ENCODE results near the gene KIAA0513. TPM values are rescaled to one million over a fixed set of nuclear protein-coding genes. Genes with fewer than 3 reads are reported as not detected.

KIAA0513 gene
- total and polyA plus RNA-seq, 2 donors (not counting 1 experiment from before 2014, with no cell fraction given), result 1.1 to 2.1 TPM

DNA sequence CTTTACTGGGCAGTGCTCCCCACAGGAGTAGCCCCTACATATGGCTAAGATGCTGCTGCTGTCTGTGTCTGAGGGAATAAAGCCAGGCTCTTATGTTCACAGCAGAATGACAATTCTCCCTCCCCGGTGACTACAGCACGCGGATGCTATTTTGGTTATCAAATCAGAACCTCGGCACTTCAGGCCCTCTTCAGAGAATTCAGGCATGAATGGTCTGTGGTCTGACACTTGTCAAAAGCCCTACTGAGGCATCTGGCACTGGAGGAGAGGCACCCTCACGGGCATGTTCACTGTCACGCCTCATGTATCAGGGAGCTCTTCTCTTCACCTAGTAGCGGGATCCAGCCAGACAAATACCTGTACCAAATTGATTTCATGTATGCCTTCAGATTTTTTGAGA is 30.4 kb downstream of the KIAA0513 start:
- H3K27me3 Mint-ChIP-seq, result peaks cover 15% of the 10 kb centered on the region
- peak overlapping the region; percentile 49 for H3K4me2 ChIP-seq (replicated peaks; ENCODE audit: low read depth, low read length, poor library complexity, severe bottlenecking)
- POLR2A ChIA-PET, result no interaction called here
- H2AFZ ChIP-seq (ENCODE audit: insufficient read depth, low read depth, low read length, poor library complexity, severe bottlenecking), result no peak overlapping the region
- H3K27me3 ChIP-seq (replicated peaks in 1 of 4; ENCODE audit: control extremely low read depth in 1 of 4, control insufficient read depth in 3 of 4, insufficient read depth in 4 of 4, low read length in 3 of 4), result peaks cover 0 to 2% (median 0%) of the 10 kb centered on the region in 4 experiments
- no peaks in the 10 kb centered on the region for H3K36me3 ChIP-seq (replicated peaks in 1 of 2; ENCODE audit: control extremely low read depth in 1 of 2, control insufficient read depth in 1 of 2, extremely low read depth in 1 of 2, insufficient read depth in 2 of 2, low read length in 1 of 2)
- H3K27ac Mint-ChIP-seq, result no peak overlapping the region
- WGBS (ENCODE audit: insufficient coverage), result 7% methylated on average over 7 of the region's 7 CpGs
- H3K9me3 Mint-ChIP-seq (ENCODE audit: insufficient read depth), result no peaks in the 10 kb centered on the region
- H3K4me1 ChIP-seq (ENCODE audit: control insufficient read depth in 2 of 2, insufficient read depth in 2 of 2, low read length in 2 of 2), result peaks cover 46 to 48% of the 10 kb centered on the region in 2 donors
- H3K4me1 Mint-ChIP-seq, result peaks cover 44% of the 10 kb centered on the region
- DNase-seq (peak; percentile 43), ATAC-seq (ENCODE audit: low read depth) (peak; percentile 25)
- TF ChIP-seq, protein P1, sequence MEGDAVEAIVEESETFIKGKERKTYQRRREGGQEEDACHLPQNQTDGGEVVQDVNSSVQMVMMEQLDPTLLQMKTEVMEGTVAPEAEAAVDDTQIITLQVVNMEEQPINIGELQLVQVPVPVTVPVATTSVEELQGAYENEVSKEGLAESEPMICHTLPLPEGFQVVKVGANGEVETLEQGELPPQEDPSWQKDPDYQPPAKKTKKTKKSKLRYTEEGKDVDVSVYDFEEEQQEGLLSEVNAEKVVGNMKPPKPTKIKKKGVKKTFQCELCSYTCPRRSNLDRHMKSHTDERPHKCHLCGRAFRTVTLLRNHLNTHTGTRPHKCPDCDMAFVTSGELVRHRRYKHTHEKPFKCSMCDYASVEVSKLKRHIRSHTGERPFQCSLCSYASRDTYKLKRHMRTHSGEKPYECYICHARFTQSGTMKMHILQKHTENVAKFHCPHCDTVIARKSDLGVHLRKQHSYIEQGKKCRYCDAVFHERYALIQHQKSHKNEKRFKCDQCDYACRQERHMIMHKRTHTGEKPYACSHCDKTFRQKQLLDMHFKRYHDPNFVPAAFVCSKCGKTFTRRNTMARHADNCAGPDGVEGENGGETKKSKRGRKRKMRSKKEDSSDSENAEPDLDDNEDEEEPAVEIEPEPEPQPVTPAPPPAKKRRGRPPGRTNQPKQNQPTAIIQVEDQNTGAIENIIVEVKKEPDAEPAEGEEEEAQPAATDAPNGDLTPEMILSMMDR (IDR thresholded peaks at IDR 0.05), result no peak
- TF ChIP-seq EZH2 (IDR thresholded peaks at IDR 0.05; ENCODE audit: borderline replicate concordance, insufficient read depth, low read depth, low read length, poor library complexity, severe bottlenecking), result no peak
- H3K9ac ChIP-seq (ENCODE audit: low read length), result no peak overlapping the region
- no peaks in the 10 kb centered on the region for H3K79me2 ChIP-seq (ENCODE audit: control insufficient read depth, insufficient read depth, low read length)
- H3K4me3 ChIP-seq (ENCODE audit: control extremely low read depth in 1 of 5, extremely low read depth in 1 of 5, insufficient read depth in 1 of 5, low read depth in 2 of 5, low read length in 4 of 5), result no peak overlapping the region
- H3K9me3 ChIP-seq (ENCODE audit: control extremely low read depth in 1 of 3, control insufficient read depth in 2 of 3, insufficient read depth in 1 of 3, low read length in 2 of 3), result no peaks in the 10 kb centered on the region
- intact Hi-C loops (cut with micrococcal nuclease), result no loop called here
- no peaks in the 10 kb centered on the region for H4K20me1 ChIP-seq (ENCODE audit: control insufficient read depth, insufficient read depth, low read length, poor library complexity, severe bottlenecking)
- H3K4me3 Mint-ChIP-seq, result peak overlapping the region; percentile 30
- H3K27ac ChIP-seq (ENCODE audit: low read length in 2 of 2), result no peak overlapping the region
- CTCF ChIA-PET, result interaction anchor here (0.6 kb wide), 1 partner anchor 29 kb away, joined by 3 read pairs; no protein-coding TSS in a partner anchor

GRCh38 chr16:85058909-85059308 is 31.3 kb downstream of the KIAA0513 start:
- H3K4me3 Mint-ChIP-seq, result no peak overlapping the region
- H3K27ac Mint-ChIP-seq, result no peak overlapping the region
- H3K27me3 Mint-ChIP-seq, result peaks cover 15% of the 10 kb centered on the region

More at GRCh38 chr16:85058909-85059308, 31.3 kb downstream of the KIAA0513 start:
- no peak overlapping the region for H3K4me2 ChIP-seq (replicated peaks; ENCODE audit: low read depth, low read length, poor library complexity, severe bottlenecking)
- Mint-ChIP-seq H3K9me3 (ENCODE audit: insufficient read depth) (no peaks in the 10 kb centered on the region), H3K4me1 (peaks cover 44% of the 10 kb centered on the region)
- no peaks in the 10 kb centered on the region for H3K9me3 ChIP-seq (ENCODE audit: control extremely low read depth in 1 of 3, control insufficient read depth in 2 of 3, insufficient read depth in 1 of 3, low read length in 2 of 3)
- 71% methylated on average over 2 of the region's 4 CpGs for WGBS (ENCODE audit: insufficient coverage)
- peaks cover 0 to 2% (median 0%) of the 10 kb centered on the region in 4 experiments for H3K27me3 ChIP-seq (replicated peaks in 1 of 4; ENCODE audit: control extremely low read depth in 1 of 4, control insufficient read depth in 3 of 4, insufficient read depth in 4 of 4, low read length in 3 of 4)
- no peaks in the 10 kb centered on the region for H3K79me2 ChIP-seq (ENCODE audit: control insufficient read depth, insufficient read depth, low read length)
- ATAC-seq (ENCODE audit: low read depth) (no peak), DNase-seq (no peak)
- H3K36me3 ChIP-seq (replicated peaks in 1 of 2; ENCODE audit: control extremely low read depth in 1 of 2, control insufficient read depth in 1 of 2, extremely low read depth in 1 of 2, insufficient read depth in 2 of 2, low read length in 1 of 2), result no peaks in the 10 kb centered on the region
- H4K20me1 ChIP-seq (ENCODE audit: control insufficient read depth, insufficient read depth, low read length, poor library complexity, severe bottlenecking), result no peaks in the 10 kb centered on the region
- TF ChIP-seq, protein P1 (IDR thresholded peaks at IDR 0.05), result no peak
- no peak for TF ChIP-seq EZH2 (IDR thresholded peaks at IDR 0.05; ENCODE audit: borderline replicate concordance, insufficient read depth, low read depth, low read length, poor library complexity, severe bottlenecking)
- no peak overlapping the region for H2AFZ ChIP-seq (ENCODE audit: insufficient read depth, low read depth, low read length, poor library complexity, severe bottlenecking)
- CTCF ChIA-PET, result interaction anchor here (0.9 to 1.0 kb wide), 2 partner anchors 76 to 88 kb away, joined by 3 read pairs; no protein-coding TSS in a partner anchor
- no peak overlapping the region for H3K9ac ChIP-seq (ENCODE audit: low read length)
- H3K4me1 ChIP-seq (ENCODE audit: control insufficient read depth in 2 of 2, insufficient read depth in 2 of 2, low read length in 2 of 2), result peaks cover 46 to 48% of the 10 kb centered on the region in 2 donors
- POLR2A ChIA-PET, result no interaction called here
- H3K4me3 ChIP-seq (ENCODE audit: control extremely low read depth in 1 of 5, extremely low read depth in 1 of 5, insufficient read depth in 1 of 5, low read depth in 2 of 5, low read length in 4 of 5), result no peak overlapping the region
- intact Hi-C loops (cut with micrococcal nuclease), result no loop called here
- H3K27ac ChIP-seq (ENCODE audit: low read length in 2 of 2), result no peak overlapping the region
